NCI-H460 (cell line): ENCODE data around the gene FNDC3B. TPM values are rescaled to one million over a fixed set of nuclear protein-coding genes. Genes with fewer than 3 reads are reported as not detected.
"Not testable (repeated sequence)": the region's sequence is repeated elsewhere in the genome, so short reads cannot be mapped to it uniquely, and the experiment has no call there.

Experiments used
- DNase-seq: peaks from one replicate; pipeline ENCODE4 v3.0.0-alpha.2; 2016; ENCODE audit warnings: low read depth; ENCODE audit errors: extremely low read depth
- total RNA-seq: library from RNA; depleted of rRNA; stranded (reverse); fragments of >200 nt; shearing (Covaris generic); gene quantifications from 2 replicates; pipeline ENCODE4 v1.2.3, GENCODE V29; 2014

Gene FNDC3B
- total RNA-seq, 1 experiment from 2014 or later = 51.4 TPM

DNA sequence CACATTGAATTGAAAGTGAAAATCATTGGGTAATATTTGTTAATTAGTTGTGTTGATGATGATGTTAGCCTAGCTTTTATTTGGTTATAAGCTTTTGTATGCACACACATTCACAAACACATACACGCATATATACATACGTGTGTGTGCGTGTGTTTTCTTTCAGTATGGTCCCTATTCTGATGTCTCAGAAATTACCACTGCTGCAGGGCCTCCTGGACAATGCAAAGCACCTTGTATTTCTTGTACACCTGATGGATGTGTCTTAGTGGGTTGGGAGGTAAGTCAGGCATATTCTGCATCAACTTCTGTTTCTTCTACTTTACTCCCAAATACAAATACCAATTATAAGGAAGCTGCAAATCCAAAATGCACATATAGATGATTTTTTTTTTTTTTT lies 306.8 kb downstream of the FNDC3B start:
- no peak for DNase-seq

DNA sequence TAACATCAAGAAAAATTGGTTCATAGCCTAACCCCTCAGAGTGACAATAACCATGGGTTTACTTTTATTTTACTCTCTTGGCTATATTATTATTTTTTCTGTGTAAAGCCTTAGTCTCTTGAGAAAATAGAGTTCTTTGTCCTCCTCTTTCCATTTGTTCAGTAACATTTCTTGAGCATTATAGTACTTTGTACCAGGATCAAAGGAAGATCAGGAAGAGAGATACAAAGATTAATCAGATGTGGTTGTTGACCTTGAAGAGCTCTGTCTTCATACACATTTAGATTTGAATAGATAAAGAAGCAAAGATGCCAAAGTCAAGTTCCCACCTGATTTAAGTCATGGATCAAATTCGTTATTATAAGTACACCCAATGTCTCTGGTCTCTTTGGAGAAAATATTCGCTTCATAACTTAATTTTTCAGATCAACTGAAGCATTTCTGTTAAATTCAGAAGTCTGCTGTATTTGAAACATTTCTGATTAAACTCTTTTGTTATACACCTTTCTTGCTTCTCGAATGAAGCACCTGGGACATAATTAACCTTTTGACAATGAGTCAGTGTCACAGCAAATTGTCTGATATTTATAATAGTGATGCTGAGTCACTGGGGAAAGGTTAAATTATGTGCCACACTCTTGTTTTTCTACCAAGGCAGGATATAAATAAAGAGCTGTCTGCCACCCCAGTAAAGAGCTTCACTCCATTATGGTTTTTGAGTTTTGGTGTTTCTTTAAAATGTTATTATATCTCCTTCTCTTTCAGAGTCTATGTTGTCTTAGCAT lies 308.7 kb downstream of the FNDC3B start:
- no peak for DNase-seq

DNA sequence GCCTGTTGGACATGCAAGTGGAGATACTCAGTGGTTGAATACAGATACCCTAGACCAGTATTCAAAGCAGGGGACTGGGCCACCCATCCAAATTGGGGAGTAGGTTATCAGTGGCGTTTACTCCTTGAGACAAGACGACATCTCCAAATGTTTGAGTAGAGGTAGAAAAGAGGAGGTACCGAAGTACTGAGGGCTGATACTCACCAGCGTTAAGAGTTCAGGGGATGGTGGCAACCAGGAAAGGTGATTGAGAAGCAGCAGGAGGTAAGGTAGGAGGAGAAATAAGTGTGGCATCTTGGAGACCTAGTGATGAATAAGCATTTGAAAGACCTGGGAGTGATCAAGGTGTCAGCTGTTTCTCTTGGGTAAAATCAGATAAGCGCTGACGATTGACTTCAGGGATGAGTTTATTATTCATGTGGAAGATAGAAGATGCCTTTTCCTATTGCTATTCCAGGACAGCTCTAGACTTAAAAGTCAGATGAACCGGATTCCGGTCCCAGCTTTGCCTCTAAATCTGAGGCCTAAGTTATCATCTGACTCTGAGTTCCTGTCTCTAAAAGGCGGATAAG lies 312.6 kb downstream of the FNDC3B start:
- no peak for DNase-seq

DNA sequence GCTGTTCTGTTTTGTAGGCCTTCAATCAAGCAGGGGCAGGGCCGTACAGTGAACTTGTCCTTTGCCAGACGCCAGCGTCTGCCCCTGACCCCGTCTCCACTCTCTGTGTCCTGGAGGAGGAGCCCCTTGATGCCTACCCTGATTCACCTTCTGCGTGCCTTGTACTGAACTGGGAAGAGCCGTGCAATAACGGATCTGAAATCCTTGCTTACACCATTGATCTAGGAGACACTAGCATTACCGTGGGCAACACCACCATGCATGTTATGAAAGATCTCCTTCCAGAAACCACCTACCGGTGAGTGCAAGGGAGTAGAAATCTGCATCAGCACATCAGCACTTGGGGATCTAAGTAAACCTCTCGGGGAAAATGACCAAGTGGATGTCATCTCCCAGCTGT lies 313.4 kb downstream of the FNDC3B start:
- DNase-seq = no peak

DNA sequence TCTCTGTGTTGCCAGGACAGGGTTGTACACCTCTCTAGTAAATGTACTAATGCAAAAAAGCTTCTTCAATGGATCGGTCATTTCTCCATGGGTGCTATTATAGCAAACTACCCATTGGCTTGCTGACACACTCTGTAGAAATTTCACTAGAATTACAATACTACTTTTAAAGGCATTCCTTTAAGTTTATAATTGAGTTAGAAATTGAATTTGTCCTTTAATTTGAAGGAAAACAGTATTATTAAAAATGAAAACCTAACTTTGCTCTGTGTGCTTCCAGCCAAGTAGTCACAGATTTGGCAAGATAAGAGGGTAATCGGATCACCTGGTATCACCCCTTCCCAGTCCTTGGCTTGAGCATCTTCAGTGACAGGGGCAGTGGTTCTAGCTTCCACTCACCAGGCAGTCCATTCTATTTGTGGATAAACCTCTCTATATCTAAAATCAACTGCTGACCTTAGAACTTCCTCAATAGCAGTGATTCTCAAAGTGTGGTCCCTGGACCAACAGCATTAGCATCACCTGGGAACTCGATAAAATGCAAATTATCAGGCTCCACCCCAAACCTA lies 315.6 kb downstream of the FNDC3B start:
- no peak for DNase-seq

DNA sequence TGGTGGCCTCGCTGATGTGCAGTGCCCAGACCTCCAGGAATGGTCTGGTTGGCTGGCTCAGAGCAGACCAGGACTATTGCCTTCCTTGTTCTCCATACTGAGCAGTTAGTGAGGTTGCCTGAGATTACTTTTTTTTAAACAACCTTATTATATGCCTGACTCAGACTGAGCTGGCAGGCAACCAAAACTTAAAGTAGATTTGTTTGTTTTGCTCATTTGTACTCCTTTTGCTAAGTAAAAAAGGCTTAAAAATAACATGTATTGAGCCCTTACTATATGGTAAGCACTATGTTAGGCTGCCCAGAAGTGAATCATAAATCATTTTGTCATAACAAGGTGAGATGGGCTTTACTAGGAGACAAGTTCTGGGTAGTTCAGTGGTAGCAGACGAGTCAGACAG lies 316.5 kb downstream of the FNDC3B start:
- DNase-seq = no peak

DNA sequence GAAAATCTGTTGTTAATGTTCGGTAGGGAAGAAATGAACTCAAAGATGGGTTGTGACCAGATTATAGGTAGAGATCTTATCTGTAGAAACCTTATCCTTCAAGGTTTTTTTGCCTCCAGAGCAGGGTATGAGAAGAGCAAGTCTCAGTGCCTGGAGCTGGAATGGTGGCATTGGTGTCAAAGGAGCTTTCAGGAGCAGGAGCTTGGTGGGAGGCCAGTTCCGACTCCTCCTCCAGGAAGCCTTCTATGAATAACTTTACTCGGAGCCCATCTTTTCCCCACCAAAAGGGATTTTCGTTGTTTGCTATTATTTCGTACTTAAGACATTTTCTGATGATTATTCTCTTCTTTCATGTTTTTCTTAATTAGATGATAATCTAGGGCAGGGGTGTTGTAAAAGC lies 317.0 kb downstream of the FNDC3B start:
- DNase-seq = no peak

DNA sequence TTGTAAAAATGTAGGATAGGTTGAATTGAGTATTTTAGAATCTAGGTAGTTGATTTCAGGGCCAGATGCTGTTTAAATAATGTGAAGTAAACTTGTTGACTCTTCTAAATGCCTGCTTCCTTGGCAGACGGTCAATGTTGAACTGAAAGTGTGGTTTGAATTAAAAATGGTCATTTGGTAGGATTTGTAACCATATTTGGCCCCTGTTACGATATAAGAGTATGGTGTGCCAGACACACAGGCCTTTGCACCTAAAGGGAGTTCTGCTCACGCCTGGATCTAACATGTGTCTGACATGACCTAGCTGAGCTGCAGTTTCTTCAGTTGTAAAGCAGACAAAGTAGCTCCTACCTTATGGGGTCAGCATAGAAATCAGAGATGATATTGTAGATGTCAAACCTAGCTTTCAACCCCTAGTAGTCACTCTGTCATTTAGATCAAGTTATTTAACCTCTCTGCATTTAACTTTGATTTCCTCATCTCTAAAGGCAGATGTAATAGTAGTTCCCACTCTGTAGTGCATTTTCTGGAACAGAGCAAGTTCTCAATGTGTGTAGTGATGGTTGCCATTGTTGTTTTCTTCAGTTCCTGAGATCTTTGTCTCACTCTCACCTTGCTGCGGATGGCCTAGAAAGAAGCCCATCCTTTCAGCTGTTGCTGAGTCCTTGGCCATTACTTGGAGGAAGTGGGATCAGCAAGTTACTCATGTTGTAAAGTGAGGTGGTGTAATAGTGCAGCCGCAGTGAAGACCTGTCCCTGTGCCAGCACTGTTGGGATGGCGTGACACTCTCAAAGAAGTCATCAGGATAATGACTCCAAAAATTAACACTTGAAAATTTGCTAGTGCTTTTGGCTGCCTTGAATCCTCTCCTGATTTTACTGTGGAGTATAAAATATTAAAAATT lies 318.7 kb downstream of the FNDC3B start:
- DNase-seq = no peak

DNA sequence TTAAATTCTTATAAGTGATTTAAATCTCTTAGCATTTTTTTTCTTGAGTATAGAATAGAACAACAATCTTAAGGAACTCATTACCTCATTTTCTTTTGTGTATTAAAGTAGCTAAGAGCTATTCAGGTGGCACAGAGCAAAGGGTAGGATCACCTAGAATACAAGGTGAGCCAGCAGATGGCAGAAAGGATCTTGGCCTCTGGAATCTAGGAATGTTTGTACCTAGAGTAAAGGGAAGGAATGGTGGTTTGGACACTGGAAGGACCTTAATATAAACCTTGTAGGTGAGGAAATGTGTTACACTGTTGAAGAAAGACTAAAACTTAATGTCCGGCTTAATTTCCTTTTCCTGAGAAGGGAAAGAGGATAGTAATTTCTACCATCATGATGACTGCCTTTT lies 319.9 kb downstream of the FNDC3B start:
- DNase-seq = no peak

DNA sequence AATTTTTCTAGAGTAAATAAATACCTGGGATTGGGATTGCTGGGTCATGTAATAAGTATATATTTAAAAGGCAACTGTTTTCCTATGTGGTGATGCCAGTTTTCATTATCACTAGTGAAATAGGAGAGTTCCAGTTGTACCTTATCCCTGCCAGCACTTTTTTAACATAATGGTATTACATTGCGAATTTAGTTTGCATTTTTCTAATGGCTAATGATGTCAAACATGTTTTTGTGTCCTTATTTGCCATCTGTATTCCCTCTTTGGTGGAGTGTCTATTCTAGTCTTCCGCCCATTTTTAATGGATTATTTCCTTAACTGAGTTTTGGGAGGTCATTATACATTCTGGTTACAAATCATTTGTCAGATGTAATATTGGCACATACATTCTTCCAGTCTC lies 320.6 kb downstream of the FNDC3B start:
- no peak for DNase-seq

DNA sequence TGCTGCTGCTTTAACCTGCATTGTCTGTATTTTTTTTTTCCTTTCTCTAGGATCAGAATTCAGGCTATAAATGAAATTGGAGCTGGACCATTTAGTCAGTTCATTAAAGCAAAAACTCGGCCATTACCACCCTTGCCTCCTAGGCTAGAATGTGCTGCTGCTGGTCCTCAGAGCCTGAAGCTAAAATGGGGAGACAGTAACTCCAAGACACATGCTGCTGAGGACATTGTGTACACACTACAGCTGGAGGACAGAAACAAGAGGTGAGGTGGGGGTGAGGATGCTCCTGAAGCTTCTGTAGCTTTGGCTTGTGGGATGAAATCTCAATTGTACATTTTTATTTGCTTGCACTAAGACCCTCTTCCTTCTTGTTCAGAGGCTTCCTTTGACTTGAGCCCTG lies 323.2 kb downstream of the FNDC3B start:
- no peak for DNase-seq

DNA sequence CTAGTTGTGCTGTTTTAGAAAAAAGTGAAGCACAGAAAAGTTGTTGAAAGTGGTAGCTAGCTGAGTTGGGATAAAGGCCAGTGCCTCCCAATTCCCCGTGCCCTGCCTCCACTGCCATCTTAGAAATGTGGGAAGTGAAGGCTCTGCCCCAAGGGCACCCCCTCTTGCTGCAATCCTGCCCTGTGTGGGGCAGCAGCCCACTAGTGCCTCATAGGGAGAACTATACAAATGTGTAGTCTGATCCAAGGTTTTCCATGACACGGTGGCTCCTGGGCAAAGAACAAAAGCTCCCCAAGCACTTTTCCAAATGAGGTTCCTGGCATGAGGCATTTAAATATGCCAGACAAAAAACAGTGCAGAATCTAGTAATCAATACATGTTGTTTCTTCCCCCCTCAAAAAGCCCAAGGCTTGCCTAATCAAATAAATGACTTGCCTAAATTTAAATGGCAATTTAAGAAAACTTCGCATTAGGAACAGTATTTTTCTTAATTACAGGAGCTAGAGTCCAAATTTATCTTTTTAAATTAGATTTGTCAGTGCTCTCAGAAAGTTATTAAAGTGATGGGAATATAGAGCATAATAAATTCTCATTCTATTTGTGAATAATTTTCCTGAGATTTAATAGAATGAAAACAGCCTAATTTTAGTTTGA lies 325.1 kb downstream of the FNDC3B start:
- no peak for DNase-seq

DNA sequence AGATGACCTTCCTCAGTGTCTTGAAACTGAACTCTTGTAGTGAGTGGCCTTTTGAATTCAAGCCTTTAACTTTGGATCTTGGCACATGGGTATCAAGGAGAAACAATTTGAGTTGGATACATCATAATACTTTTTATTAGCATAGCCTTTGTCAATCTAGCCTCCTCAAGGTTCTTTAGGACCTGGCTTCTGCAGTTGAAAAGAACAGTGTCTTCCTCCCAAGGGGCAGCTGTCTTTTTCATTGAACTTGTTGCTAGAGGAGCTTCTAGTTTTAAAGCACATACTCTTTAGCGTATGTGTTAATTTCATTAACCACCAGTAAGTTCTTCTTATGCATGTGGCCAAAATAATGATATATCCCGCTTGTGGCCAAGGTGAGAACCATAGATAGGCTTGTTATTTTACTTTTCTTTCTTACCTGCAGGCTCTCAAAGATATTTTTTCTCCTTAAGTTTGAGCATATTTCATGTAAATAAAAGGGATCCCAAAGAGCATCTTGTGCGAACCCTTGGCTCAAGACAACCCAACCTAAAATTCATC lies 325.7 kb downstream of the FNDC3B start:
- DNase-seq = no peak

DNA sequence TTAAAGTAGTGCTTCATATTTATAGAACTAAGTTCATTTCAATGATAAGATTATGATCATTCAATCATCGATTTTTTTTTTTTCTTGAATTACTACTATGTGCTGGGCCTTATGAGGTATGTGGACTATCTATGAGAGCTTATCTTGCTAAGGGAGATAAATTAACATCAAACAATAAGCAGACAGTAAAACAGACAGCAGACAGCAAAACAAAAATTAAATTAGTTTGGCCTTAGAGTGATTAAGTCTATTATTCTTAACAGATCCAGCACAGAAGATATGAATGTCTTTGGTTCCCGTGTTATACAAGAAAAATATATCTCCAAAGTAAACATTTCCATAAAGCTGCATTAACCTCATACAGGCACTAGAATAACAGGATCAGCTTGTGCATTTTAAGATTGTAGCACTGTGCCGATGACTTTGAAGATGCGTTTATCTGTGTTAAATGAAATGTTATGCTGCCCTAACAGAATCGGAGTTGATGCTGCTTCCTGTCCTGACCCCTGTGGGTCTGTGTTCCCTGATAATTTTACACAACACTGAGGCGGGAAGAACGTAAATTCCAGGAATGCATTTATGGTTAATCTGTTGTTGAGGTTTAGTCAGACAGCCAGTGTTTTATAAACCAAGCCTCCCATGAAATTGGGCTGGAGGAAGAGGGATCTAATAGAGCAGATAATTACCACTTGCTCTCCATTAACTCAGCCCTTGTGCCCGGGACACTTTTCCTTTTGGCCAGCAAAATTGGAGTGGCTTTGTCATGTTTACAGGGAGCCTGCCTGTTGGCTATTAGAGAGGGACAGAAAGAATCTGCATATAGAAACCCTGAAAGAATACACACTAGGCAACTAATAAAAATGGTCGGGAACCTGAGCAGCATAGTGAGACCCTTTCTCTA lies 328.1 kb downstream of the FNDC3B start:
- DNase-seq = no peak

DNA sequence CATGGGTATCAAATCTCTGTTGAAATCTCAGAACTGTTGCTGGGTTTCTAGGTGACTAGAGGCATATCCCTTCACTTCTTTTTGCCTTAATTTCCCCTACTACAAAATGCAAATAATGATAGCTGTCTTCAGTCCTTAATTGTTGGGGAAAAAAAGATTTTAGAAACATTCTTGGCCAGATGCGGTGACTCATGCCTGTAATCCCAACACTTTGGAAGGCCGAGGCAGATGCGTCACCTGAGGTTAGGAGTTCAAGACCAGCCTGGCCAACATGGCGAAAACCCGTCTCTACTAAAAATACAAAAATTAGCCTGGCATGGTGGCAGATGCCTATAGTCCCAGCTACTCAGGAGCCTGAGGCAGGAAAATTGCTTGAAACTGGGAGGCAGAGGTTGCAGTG lies 329.2 kb downstream of the FNDC3B start:
- not testable (repeated sequence) for DNase-seq

DNA sequence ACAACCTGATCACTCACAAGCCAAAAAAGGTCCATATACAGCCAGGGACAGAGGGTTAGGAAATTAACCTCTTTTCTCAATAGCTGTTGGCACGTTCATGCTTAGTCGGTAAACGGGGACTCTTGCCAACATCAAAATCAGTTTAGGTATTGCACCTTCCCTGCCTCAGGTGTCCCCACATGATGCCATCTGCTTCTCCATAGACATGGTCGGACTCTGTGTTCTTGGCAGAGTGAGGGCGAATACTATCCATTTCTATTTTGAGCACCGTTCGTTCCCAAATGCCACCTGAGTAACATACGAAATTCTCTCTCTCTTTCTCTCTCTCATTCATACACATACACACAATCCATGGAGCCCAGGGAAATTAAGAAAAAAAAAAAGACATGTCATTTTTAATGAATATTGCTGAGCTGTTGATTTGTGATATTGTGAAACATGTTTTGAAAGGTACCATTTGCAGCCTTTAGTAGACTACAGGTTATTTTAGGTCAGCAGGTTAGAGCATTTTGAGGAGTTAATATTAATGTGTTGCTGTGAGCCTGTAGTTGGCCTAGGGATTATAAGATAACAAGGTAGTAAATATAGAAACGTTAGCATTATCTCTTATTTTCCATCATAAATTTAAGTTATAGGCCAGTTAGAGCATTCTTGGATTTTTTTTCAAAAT lies 330.3 kb downstream of the FNDC3B start:
- no peak for DNase-seq

DNA sequence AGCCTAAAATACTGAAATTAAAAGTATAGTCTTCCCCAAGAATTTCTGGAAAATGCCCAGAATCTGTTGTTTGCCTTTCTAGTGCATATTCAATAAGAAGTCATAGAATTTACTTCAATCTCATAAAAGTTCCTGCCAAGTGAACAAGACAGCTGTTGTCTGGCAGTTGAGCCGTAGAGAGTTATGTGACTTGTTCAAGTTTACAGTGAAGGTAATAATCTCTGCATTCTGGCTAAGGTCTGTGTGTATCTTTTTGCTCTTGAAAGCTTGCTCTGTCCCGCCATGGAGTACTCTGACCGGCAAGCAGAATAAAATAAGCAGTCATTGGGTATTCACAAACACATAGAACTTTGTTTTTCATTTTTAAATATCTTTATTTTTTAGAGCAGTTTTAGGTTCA lies 331.0 kb downstream of the FNDC3B start:
- DNase-seq = no peak

DNA sequence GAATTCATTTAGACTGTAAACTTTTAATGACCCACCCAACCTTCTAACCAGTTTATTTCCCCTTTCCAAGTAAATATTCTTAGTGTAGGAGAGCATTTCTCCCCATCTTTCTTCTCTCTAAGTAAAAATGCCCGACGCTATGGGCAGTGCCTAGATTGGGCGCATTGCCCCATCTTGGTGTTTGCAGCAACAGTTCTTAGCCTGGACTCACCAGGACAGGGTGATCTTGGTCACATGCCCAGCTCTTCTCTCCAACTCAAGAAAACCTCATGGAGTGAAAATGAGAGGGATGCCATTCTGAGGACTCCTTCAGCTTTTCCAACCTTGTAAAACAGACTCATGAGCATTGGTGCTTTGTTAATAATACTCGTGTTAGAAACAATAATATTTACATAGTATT lies 332.2 kb downstream of the FNDC3B start:
- DNase-seq = no peak

DNA sequence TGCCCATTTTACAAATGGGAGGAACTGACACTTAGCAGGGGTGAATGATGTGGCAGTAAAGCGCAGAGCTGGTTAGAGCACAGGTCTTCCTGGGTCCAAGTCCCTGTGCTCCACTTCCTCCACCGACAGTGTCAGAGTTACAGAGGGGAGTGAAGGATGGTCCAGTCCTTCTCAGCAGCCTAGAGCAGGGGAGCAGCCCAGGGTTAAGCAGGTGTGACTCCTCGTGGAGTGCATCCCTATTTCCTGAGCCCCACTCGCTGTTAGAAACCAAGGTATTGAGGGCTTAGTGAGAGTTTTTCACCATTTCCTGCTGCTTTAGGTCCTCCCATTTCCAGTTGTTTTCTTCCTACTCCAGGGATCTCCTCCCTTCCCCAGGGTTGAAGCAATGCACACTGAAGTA lies 333.5 kb downstream of the FNDC3B start:
- DNase-seq = no peak
